Suprapubic skin (tissue), 4 donors: ENCODE measurements around the gene MMP8.

Source experiments
- CTCF ChIP-seq, 2 donors: fragments of 200-600 bp in 1 of 2; fragments of 450-650 bp in 1 of 2; sonication (generic) in 1 of 2; IDR thresholded peaks; one replicate each; pipeline ENCODE4 v1.5.1; 2016 to 2019; ENCODE audit warnings: antibody characterized with exemption in 2 of 2, mild to moderate bottlenecking in 1 of 2, moderate library complexity in 1 of 2
- POLR2A ChIP-seq, 2 donors: fragments of 450-650 bp; IDR thresholded peaks; one replicate each; pipeline ENCODE4 v1.6.1; 2017; ENCODE audit warnings: antibody characterized with exemption in 2 of 2, mild to moderate bottlenecking in 2 of 2, moderate library complexity in 2 of 2
- POLR2AphosphoS5 ChIP-seq, 3 donors: sonication (generic); formaldehyde crosslinking; IDR thresholded peaks; one replicate each; pipeline ENCODE4 v1.6.1; 2017; ENCODE audit warnings: antibody characterized with exemption in 3 of 3

- TF ChIP-seq POLR2AphosphoS5 (IDR thresholded peaks at IDR 0.05) (no peak), CTCF (IDR thresholded peaks at IDR 0.05) (no peak), POLR2A (IDR thresholded peaks at IDR 0.05) (no peak)
Observed at GRCh38 chr11:102662607-102663006, 62.1 kb downstream of the MMP8 start.
